ENCODE data around the gene FAM221B. TPM values are rescaled to one million over a fixed set of nuclear protein-coding genes. Genes with fewer than 3 reads are reported as not detected.

Gene FAM221B
- total and polyA plus RNA-seq, 9 donors, result 0.08 to 0.26 (median 0.20) TPM; not detected in 1

GRCh38 chr9:35835766-35836165 lies 7.2 kb upstream of the FAM221B start:
- WGBS (ENCODE audit: insufficient coverage), result 78% methylated on average over 2 of the region's 2 CpGs
- no peak overlapping the region for H3K4me3 ChIP-seq (ENCODE audit: low read length)
- no peaks in the 10 kb centered on the region for H3K9me3 ChIP-seq (replicated peaks; ENCODE audit: control insufficient read depth, low read depth, low read length)
- peaks cover 35% of the 10 kb centered on the region for H3K27me3 ChIP-seq (ENCODE audit: control insufficient read depth, insufficient read depth, low read length)
- H3K27ac ChIP-seq (ENCODE audit: low read length), result no peak overlapping the region
- peaks cover 17% of the 10 kb centered on the region for H3K36me3 ChIP-seq (ENCODE audit: control insufficient read depth, insufficient read depth, low read length)
- DNase-seq, result no peak
- peaks cover 24% of the 10 kb centered on the region for H3K4me1 ChIP-seq (ENCODE audit: control insufficient read depth, insufficient read depth, low read length)

GRCh38 chr9:35835216-35835632 lies 6.7 kb upstream of the FAM221B start:
- Histone ChIP-seq H3K4me1 (ENCODE audit: control insufficient read depth, insufficient read depth, low read length) (peaks cover 29% of the 10 kb centered on the region), H3K27me3 (ENCODE audit: control insufficient read depth, insufficient read depth, low read length) (peaks cover 30% of the 10 kb centered on the region), H3K9me3 (replicated peaks; ENCODE audit: control insufficient read depth, low read depth, low read length) (no peaks in the 10 kb centered on the region), H3K36me3 (ENCODE audit: control insufficient read depth, insufficient read depth, low read length) (peaks cover 17% of the 10 kb centered on the region), H3K27ac (ENCODE audit: low read length) (no peak overlapping the region), H3K4me3 (ENCODE audit: low read length) (no peak overlapping the region)
- 100% methylated on average over 3 of the region's 3 CpGs for WGBS (ENCODE audit: insufficient coverage)
- no peak for DNase-seq

GRCh38 chr9:35834260-35835215 lies 6.0 kb upstream of the FAM221B start:
- Histone ChIP-seq H3K36me3 (ENCODE audit: control insufficient read depth, insufficient read depth, low read length) (peaks cover 17% of the 10 kb centered on the region), H3K4me3 (ENCODE audit: low read length) (no peak overlapping the region), H3K27ac (ENCODE audit: low read length) (peak overlapping the region; percentile 6), H3K4me1 (ENCODE audit: control insufficient read depth, insufficient read depth, low read length) (peaks cover 34% of the 10 kb centered on the region), H3K9me3 (replicated peaks; ENCODE audit: control insufficient read depth, low read depth, low read length) (no peaks in the 10 kb centered on the region), H3K27me3 (ENCODE audit: control insufficient read depth, insufficient read depth, low read length) (peaks cover 24% of the 10 kb centered on the region)
- 72% methylated on average over 5 of the region's 14 CpGs for WGBS (ENCODE audit: insufficient coverage)
- no peak for DNase-seq

- no peak for DNase-seq
- Histone ChIP-seq H3K9me3 (replicated peaks; ENCODE audit: control insufficient read depth, low read depth, low read length) (no peaks in the 10 kb centered on the region), H3K4me1 (ENCODE audit: control insufficient read depth, insufficient read depth, low read length) (peaks cover 39% of the 10 kb centered on the region), H3K36me3 (ENCODE audit: control insufficient read depth, insufficient read depth, low read length) (peaks cover 16% of the 10 kb centered on the region), H3K27me3 (ENCODE audit: control insufficient read depth, insufficient read depth, low read length) (peaks cover 21% of the 10 kb centered on the region), H3K27ac (ENCODE audit: low read length) (no peak overlapping the region), H3K4me3 (ENCODE audit: low read length) (no peak overlapping the region)
- WGBS (ENCODE audit: insufficient coverage), result 58% methylated on average over 4 of the region's 5 CpGs
These were observed 4.3 kb upstream of the FAM221B start for GRCh38 chr9:35832814-35833213.

- 77% methylated on average over 4 of the region's 4 CpGs for WGBS (ENCODE audit: insufficient coverage)
- Histone ChIP-seq H3K27me3 (ENCODE audit: control insufficient read depth, insufficient read depth, low read length) (peaks cover 18% of the 10 kb centered on the region), H3K36me3 (ENCODE audit: control insufficient read depth, insufficient read depth, low read length) (peaks cover 10% of the 10 kb centered on the region), H3K4me3 (ENCODE audit: low read length) (no peak overlapping the region), H3K9me3 (replicated peaks; ENCODE audit: control insufficient read depth, low read depth, low read length) (no peaks in the 10 kb centered on the region), H3K4me1 (ENCODE audit: control insufficient read depth, insufficient read depth, low read length) (peaks cover 39% of the 10 kb centered on the region), H3K27ac (ENCODE audit: low read length) (no peak overlapping the region)
- no peak for DNase-seq
These were observed 2.5 kb upstream of the FAM221B start for GRCh38 chr9:35831040-35831439.

GRCh38 chr9:35829764-35830096 lies 1.2 kb upstream of the FAM221B start:
- Histone ChIP-seq H3K4me1 (ENCODE audit: control insufficient read depth, insufficient read depth, low read length) (peaks cover 39% of the 10 kb centered on the region), H3K27ac (ENCODE audit: low read length) (peak overlapping the region; percentile 79), H3K4me3 (ENCODE audit: low read length) (peak overlapping the region; percentile 60), H3K36me3 (ENCODE audit: control insufficient read depth, insufficient read depth, low read length) (peaks cover 2% of the 10 kb centered on the region), H3K9me3 (replicated peaks; ENCODE audit: control insufficient read depth, low read depth, low read length) (no peaks in the 10 kb centered on the region), H3K27me3 (ENCODE audit: control insufficient read depth, insufficient read depth, low read length) (peaks cover 18% of the 10 kb centered on the region)
- 50% methylated on average over 1 of the region's 2 CpGs for WGBS (ENCODE audit: insufficient coverage)
- DNase-seq, result no peak

GRCh38 chr9:35829084-35829763 lies 692 bp upstream of the FAM221B start, which contains the start of gene TMEM8B:
TSS of gene TMEM8B (plus strand) at chr9:35829228. CDS start at chr9:35829448, 220 bp downstream.
- Histone ChIP-seq H3K4me3 (ENCODE audit: low read length) (peak within 1 kb of the TSS; percentile 60), H3K27me3 (ENCODE audit: control insufficient read depth, insufficient read depth, low read length) (peaks cover 14% of the 10 kb centered on the region), H3K9me3 (replicated peaks; ENCODE audit: control insufficient read depth, low read depth, low read length) (no peaks in the 10 kb centered on the region), H3K4me1 (ENCODE audit: control insufficient read depth, insufficient read depth, low read length) (peaks cover 35% of the 10 kb centered on the region), H3K36me3 (ENCODE audit: control insufficient read depth, insufficient read depth, low read length) (no peaks in the 10 kb centered on the region), H3K27ac (ENCODE audit: low read length) (peak within 1 kb of the TSS; percentile 79)
- WGBS (ENCODE audit: insufficient coverage), result under 1% methylated on average over 51 of the region's 53 CpGs
- peak; percentile 98 for DNase-seq

GRCh38 chr9:35827486-35827885 lies 1.0 kb downstream of the FAM221B start:
- no peak overlapping the region for H3K27ac ChIP-seq (ENCODE audit: low read length)
- peaks cover 24% of the 10 kb centered on the region for H3K4me1 ChIP-seq (ENCODE audit: control insufficient read depth, insufficient read depth, low read length)
- WGBS (ENCODE audit: insufficient coverage), result no CpG with 5 or more reads among the region's 3 CpGs
- H3K36me3 ChIP-seq (ENCODE audit: control insufficient read depth, insufficient read depth, low read length), result no peaks in the 10 kb centered on the region
- no peak for DNase-seq
- H3K27me3 ChIP-seq (ENCODE audit: control insufficient read depth, insufficient read depth, low read length), result peaks cover 9% of the 10 kb centered on the region
- no peaks in the 10 kb centered on the region for H3K9me3 ChIP-seq (replicated peaks; ENCODE audit: control insufficient read depth, low read depth, low read length)
- no peak overlapping the region for H3K4me3 ChIP-seq (ENCODE audit: low read length)

- peaks cover 21% of the 10 kb centered on the region for H3K4me1 ChIP-seq (ENCODE audit: control insufficient read depth, insufficient read depth, low read length)
- H3K36me3 ChIP-seq (ENCODE audit: control insufficient read depth, insufficient read depth, low read length), result no peaks in the 10 kb centered on the region
- peaks cover 9% of the 10 kb centered on the region for H3K27me3 ChIP-seq (ENCODE audit: control insufficient read depth, insufficient read depth, low read length)
- WGBS (ENCODE audit: insufficient coverage), result 40% methylated on average over 4 of the region's 4 CpGs
- no peaks in the 10 kb centered on the region for H3K9me3 ChIP-seq (replicated peaks; ENCODE audit: control insufficient read depth, low read depth, low read length)
- peak; percentile 69 for DNase-seq
- no peak overlapping the region for H3K27ac ChIP-seq (ENCODE audit: low read length)
- no peak overlapping the region for H3K4me3 ChIP-seq (ENCODE audit: low read length)
These were observed 2.3 kb downstream of the FAM221B start for GRCh38 chr9:35826071-35826701.

- H3K9me3 ChIP-seq (replicated peaks; ENCODE audit: control insufficient read depth, low read depth, low read length), result no peaks in the 10 kb centered on the region
- no peak overlapping the region for H3K4me3 ChIP-seq (ENCODE audit: low read length)
- H3K36me3 ChIP-seq (ENCODE audit: control insufficient read depth, insufficient read depth, low read length), result no peaks in the 10 kb centered on the region
- H3K27me3 ChIP-seq (ENCODE audit: control insufficient read depth, insufficient read depth, low read length), result peaks cover 9% of the 10 kb centered on the region
- H3K4me1 ChIP-seq (ENCODE audit: control insufficient read depth, insufficient read depth, low read length), result peaks cover 4% of the 10 kb centered on the region
- no peak overlapping the region for H3K27ac ChIP-seq (ENCODE audit: low read length)
- no peak for DNase-seq
These were observed 5.6 kb downstream of the FAM221B start for GRCh38 chr9:35822926-35823325.

All from muscle of leg (tissue), 11 donors.